ENCODE measurements around the gene FRS2.

FRS2 gene

GRCh38 chr12:69495071-69495470, 24.9 kb downstream of the FRS2 start:
- Histone ChIP-seq H3K9ac (no peak overlapping the region), H3K4me3 (IDR thresholded peaks at IDR 0.05; ENCODE audit: insufficient read depth, low read depth, low read length) (no peak overlapping the region), H3K27ac (no peak overlapping the region), H3K27me3 (ENCODE audit: insufficient read depth, low read depth) (no peaks in the 10 kb centered on the region), H3K4me1 (ENCODE audit: low read depth, poor library complexity, severe bottlenecking) (peaks cover 14% of the 10 kb centered on the region), H3K36me3 (ENCODE audit: insufficient read depth) (no peaks in the 10 kb centered on the region), H3K4me2 (no peak overlapping the region), H3K79me2 (ENCODE audit: insufficient read depth, low read depth) (peaks cover 78% of the 10 kb centered on the region; the same call in 1 of the 2 replicates), H4K20me1 (ENCODE audit: insufficient read depth) (peaks cover 7% of the 10 kb centered on the region; the same call in 1 of the 2 replicates), H2AFZ (ENCODE audit: low read depth) (no peak overlapping the region)
- TF ChIP-seq CTCF (conservative IDR thresholded peaks at IDR 0.05; ENCODE audit: low read depth, low read length): no peak

GRCh38 chr12:69497308-69498026, 27.3 kb downstream of the FRS2 start:
- Histone ChIP-seq H3K79me2 (ENCODE audit: insufficient read depth, low read depth) (peaks cover 79% of the 10 kb centered on the region; the same call in 1 of the 2 replicates), H3K9ac (no peak overlapping the region), H3K4me2 (no peak overlapping the region)

GRCh38 chr12:69500631-69501030, 30.4 kb downstream of the FRS2 start:
- no peak for TF ChIP-seq CTCF (conservative IDR thresholded peaks at IDR 0.05; ENCODE audit: low read depth, low read length)
- no peaks in the 10 kb centered on the region for H3K27me3 ChIP-seq (ENCODE audit: insufficient read depth, low read depth)
- H2AFZ ChIP-seq (ENCODE audit: low read depth): no peak overlapping the region
- peaks cover 10% of the 10 kb centered on the region; the same call in 1 of the 2 replicates for H4K20me1 ChIP-seq (ENCODE audit: insufficient read depth)
- no peak overlapping the region for H3K4me3 ChIP-seq (IDR thresholded peaks at IDR 0.05; ENCODE audit: insufficient read depth, low read depth, low read length)
- H3K4me1 ChIP-seq (ENCODE audit: low read depth, poor library complexity, severe bottlenecking): peaks cover 14% of the 10 kb centered on the region
- no peak overlapping the region for H3K27ac ChIP-seq
- H3K9ac ChIP-seq: no peak overlapping the region
- no peaks in the 10 kb centered on the region for H3K36me3 ChIP-seq (ENCODE audit: insufficient read depth)
- H3K4me2 ChIP-seq: no peak overlapping the region
- peaks cover 88% of the 10 kb centered on the region; the same call in 1 of the 2 replicates for H3K79me2 ChIP-seq (ENCODE audit: insufficient read depth, low read depth)

More at GRCh38 chr12:69497308-69498026, 27.3 kb downstream of the FRS2 start:
- H3K27ac ChIP-seq: no peak overlapping the region
- H3K27me3 ChIP-seq (ENCODE audit: insufficient read depth, low read depth): no peaks in the 10 kb centered on the region
- TF ChIP-seq CTCF (conservative IDR thresholded peaks at IDR 0.05; ENCODE audit: low read depth, low read length): no peak
- H3K36me3 ChIP-seq (ENCODE audit: insufficient read depth): no peaks in the 10 kb centered on the region
- H4K20me1 ChIP-seq (ENCODE audit: insufficient read depth): peaks cover 9% of the 10 kb centered on the region; the same call in 1 of the 2 replicates
- peaks cover 14% of the 10 kb centered on the region for H3K4me1 ChIP-seq (ENCODE audit: low read depth, poor library complexity, severe bottlenecking)
- no peak overlapping the region for H2AFZ ChIP-seq (ENCODE audit: low read depth)
- no peak overlapping the region for H3K4me3 ChIP-seq (IDR thresholded peaks at IDR 0.05; ENCODE audit: insufficient read depth, low read depth, low read length)

GRCh38 chr12:69501154-69501895, 31.1 kb downstream of the FRS2 start:
- Histone ChIP-seq H3K4me2 (no peak overlapping the region), H3K36me3 (ENCODE audit: insufficient read depth) (no peaks in the 10 kb centered on the region), H3K27ac (no peak overlapping the region), H3K4me3 (IDR thresholded peaks at IDR 0.05; ENCODE audit: insufficient read depth, low read depth, low read length) (no peak overlapping the region), H3K79me2 (ENCODE audit: insufficient read depth, low read depth) (peaks cover 88% of the 10 kb centered on the region; the same call in 1 of the 2 replicates), H2AFZ (ENCODE audit: low read depth) (no peak overlapping the region), H3K4me1 (ENCODE audit: low read depth, poor library complexity, severe bottlenecking) (peaks cover 14% of the 10 kb centered on the region), H3K9ac (no peak overlapping the region), H4K20me1 (ENCODE audit: insufficient read depth) (peaks cover 12% of the 10 kb centered on the region; the same call in 1 of the 2 replicates), H3K27me3 (ENCODE audit: insufficient read depth, low read depth) (no peaks in the 10 kb centered on the region)
- TF ChIP-seq CTCF (conservative IDR thresholded peaks at IDR 0.05; ENCODE audit: low read depth, low read length): no peak

Measured in KMS-11 (cell line).